ENCODE measurements around the gene HSPB2.

Gene HSPB2

DNA sequence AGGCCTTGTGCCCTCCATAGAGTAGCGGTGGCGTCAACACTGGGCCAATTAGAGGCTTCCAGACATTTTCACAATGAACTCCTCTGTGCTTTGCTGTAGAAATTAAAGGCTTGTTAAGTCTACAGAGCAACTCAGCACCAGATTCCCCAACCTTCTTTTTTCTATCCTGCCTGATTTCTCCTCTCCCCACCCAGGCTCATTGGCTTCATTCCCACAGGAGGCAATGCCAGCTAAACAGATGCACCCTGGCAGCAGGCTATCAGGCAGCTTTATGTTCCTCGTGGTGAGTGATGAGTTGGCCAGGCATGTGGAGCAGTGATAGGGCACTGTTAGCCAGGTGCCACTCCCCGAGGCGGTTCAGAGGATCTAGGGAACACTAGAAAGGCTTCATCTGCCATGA is 29.4 kb downstream of the HSPB2 start:
- DNase-seq, result no peak

DNA sequence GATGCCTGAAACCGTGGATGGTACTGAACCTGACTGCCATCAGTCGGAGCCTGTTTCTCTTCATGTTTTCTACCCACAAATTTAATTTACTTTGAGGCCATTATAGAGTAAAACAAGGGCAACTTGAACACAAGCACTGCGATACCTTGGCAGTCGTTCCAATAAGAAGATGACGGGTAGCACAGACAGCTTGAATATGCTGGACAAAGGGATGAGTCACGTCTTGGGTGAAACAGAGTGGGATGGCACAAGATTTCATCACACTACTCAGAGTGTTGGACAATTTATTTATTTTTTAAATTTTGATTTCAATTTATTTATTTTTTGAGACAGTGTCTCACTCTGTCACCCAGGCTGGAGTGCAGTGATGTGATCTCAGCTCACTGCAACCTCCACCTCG is 30.3 kb downstream of the HSPB2 start:
- no peak for DNase-seq

DNA sequence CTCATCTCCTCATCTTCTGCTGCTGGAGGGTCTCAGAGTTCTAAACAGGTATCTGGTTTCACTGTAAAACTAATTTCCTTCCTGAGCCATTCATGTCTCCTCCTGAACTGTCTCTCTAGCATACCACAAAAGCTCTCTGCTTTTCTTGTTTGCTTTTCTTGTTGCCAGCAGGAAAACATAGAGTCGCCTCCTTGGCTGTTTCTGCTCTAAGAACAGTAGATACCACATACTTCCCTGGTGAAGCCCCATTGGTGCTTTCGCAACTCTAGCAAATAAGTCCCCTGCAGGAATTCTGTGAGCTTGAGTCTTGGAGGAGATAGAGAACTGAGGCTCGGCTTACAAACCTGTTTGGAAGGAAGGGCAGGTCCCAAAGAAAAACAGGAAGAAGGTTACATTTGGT is 31.6 kb downstream of the HSPB2 start:
- DNase-seq, result no peak

DNA sequence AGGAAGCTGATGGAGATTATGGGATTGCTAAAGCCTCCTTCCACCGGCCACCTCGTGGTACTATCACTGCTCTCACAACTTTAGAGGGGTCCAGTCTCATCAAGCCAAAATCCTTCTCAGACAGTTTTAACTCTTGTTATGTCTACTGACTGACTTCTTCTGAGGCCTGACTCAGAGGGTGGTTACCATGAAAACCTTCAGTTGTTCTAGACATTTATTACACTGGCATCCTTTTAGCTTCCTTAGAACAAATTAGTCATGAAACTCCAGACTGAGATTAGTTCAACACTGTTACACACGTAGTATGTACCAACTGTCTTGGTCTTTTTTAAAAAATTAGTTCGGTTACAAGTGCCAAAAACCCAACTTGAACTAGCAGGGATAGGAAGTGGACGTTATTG is 32.1 kb downstream of the HSPB2 start:
- no peak for DNase-seq

DNA sequence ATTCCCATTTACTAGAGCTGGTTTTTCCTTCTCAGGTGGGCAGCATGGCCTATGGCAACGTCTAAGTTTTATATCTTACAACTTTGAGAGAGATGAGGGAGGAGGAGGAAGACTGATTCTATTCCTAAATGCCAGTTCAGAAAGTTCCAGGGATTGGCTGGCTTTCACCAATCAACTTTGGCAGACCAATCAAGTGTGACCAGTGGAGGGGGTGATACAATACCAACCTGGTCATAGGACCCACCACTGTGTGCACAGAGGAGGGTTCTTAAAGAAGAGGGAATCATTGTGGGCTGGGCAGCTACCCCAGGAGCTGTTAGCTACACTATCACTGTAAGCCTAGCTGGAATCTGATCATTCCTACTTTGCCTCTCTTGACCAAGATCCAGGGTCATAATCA is 32.7 kb downstream of the HSPB2 start:
- no peak for DNase-seq

DNA sequence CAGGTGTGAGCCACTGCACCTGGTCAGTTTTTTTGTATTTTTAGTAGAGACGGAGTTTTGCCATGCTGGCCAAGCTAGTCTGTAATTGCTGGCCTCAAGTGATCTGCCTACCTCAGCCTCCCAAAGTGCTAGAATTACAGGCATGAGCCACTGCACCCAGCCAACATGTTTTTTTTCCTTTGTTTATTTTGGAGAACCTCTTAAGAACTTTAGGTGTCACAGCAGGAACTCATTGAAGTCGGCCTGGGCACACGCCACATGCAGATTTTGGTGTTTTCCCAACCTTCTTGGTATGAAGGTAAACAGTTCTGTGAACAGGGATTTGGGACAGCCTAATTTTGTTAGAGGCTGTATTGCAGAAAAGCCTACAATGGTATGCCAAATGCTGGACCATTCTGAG is 34.0 kb downstream of the HSPB2 start:
- DNase-seq, result no peak

DNA sequence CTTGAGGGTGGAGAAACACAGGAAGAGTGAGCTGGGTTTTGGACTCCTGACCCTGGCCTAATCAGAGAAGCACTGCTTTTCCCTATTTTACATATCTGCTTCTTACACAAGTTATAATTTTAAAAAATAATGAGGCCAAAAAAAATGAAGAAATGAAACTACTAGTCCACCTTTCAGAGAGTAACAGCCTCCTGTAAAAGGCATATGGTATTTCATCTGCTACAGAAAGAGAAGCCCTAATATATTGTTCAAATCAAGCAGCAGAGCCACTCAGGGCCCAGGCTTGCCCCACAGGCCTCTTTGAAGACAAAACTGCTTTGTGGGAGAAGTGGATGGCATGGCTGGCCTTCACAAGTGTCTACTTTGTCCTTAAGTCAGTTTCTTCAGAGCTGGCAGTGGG is 34.6 kb downstream of the HSPB2 start:
- DNase-seq, result no peak

DNA sequence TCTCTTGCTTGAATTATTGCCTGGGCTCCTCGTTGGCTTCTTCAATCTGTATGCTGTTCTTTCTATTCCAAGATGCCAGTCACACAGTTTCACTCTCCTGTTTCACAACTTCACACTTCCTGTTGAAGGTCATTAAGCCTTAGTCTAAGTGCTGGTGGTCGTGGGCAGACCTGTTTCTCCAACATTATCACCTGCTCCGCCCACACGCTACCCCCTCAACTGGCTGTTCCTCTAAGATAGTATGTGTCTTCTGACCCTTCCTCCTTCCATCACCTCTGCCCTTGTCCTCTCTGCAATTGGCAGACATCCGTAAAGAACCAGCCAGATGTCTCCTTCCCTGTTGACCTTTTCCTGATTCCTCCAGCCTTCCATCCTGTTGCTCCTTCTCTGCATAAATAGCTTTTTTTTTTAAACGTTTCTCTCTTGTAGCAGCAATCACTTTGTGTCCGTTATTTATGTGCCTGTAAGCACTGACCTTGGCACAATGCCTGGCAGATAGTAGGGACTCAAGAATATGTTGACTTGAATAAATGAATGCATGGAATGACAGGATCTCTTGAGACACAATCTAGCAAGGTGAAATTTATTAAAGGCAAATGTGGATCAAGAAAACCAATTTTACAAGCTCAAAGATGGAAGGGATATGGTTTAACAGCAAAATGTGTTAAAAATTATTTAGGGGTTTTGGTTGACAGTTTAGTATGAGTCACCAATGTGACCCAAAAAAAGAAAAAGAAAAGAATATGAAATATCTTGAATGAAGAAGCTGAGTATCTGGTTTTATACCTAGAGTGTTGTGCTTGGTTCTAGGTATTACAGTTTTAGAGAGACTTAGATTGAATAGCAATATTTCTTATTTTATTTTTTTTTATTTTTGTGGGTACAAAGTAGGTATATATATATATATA is 37.2 kb downstream of the HSPB2 start:
- no peak for DNase-seq

DNA sequence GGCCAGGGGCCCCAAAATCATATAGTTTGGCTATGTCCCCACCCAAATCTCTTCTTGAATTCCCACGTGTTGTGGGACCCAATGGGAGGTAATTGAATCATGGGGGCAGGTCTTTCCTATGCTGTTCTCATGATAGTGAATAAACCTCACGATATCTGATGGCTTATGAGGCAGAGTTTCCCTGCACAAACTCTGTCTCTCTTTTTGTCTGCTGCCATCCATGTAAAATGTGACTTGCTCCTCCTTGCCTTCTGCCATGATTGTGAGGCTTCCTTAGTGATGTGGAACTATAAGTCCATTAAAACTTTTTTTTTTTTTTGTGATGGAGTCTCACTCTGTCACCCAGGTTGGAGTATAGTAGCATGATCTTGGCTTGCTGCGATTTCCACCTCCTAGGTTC is 39.0 kb downstream of the HSPB2 start:
- no peak for DNase-seq

DNA sequence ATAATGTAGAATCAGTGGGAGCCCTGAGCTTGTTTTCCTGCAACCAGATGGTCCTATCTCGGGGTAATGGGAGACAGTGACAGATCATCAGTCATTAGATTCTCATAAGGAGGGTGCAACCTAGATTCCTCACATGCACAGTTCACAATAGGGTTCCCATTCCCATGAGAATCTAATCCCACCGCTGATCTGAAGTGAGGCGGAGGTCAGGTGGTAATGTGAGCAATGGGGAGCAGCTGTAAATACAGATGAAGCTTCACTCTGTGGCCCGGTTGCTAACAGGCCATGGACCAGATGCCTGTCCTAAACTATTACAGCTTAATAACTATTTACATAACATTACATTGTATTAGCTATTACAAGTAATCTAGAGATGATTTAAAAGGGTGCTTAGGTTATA is 41.6 kb downstream of the HSPB2 start:
- no peak for DNase-seq

DNA sequence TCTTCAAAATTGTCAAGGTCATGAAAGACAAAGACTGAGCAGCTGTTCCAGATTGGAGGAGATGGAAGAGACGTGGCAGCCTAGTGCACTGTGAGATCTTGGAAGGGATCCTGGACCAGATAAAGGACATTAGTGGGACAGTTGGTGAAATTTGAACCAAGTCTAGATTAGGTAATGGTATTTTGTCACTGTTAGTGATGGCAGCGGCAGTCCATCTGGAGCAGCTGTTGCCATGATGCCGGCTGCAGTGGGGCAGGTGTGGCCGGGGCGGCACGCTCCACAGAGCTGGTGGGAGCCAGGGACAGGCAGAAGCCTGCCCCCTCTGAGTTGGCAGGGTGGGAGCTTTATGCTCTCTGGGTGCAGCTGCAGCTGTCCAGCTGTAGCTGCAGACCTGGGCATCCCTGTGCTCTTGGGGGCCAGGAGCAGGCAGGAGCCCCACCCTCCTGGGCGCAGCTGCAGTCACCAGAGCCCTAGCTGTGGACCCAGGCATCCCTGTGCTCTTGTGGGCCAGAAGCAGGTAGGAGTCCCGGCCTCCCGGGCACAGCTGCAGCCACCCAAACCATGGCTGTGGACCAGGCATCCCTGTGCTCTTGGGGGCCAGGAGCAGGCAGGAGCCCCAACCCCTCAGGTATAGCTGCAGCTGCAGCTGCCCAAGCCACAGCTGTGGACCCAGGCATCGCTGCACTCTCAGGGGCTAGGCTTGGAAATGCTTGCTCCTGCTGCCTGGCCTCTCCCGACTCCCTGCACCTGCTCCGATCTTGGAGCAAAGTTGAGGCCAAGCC is 45.3 kb downstream of the HSPB2 start:
- no peak for DNase-seq

DNA sequence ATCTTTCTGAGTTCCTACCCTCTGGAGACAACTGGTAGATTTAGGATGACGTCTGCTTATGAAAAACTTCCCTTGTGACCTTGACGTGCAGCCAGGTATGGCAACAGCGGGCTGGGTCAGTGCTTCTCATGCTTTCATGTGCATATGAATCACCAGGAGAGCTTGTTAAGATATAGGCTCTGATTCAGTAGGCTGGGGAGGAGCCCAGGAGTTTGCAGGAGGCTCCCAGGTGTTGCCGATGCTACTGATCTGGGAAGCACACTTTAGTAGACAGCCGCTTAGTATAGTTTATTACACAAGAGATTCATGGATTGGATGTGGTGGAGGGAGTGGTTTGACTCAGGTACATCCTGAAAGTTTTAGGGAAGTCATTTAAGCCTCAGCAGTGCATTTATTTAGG is 48.4 kb downstream of the HSPB2 start:
- DNase-seq, result no peak

DNA sequence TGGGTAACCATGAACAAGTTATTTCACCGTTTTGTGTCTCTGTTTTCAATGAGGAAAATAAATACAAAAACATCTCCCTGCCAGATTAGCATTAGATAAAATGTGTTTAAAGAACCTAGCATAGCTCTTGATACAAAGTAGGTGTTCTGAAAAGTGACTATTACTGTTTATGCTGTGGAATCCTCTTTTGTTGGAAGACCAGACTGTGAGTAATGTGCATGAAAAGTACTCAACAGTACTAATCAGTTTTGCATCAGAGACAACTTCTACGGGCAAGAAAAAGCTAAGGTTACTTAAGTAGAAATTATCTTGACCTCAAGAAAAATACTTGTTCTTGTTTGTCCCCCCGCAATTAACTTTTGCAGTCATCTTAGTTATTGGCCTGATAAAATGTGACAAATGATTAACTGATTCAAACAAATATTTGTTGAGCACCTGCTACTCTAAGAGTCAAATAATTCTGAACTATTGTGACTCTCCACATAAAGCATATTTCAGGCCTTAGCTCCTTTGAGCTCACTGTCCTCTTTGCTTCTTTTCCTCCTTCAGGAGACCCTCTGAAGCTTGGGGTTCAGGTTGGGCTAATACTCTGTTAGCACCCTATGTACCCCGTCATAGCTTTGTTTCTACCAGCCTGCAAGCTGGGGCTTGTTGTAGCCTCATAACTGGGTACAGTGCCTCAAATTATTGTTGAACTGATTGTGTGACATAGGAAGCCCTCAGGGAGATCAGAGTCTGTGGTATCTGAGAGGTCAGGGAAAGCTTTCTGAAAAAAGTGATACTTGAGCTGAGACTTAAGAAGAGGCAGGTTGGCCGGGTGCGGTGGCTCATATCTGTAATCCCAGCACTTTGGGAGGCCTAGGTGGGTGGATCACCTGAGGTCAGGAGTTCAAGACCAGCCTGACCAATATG is 49.1 kb downstream of the HSPB2 start:
- DNase-seq, result no peak
